Measurements from ENCODE around the gene EYA2.

- TF ChIP-seq CTCF (IDR thresholded peaks at IDR 0.05) = no peak
- no peak for TF ChIP-seq POLR2A (IDR thresholded peaks at IDR 0.05)
These were observed 3.8 kb downstream of the EYA2 start for GRCh38 chr20:46898423-46898822.

Data from heart left ventricle (tissue), 13 donors.